ENCODE measurements around the gene GPX4.

Gene GPX4

GRCh38 chr19:1102407-1103131 is 1.2 kb upstream of the GPX4 start:
- DNase-seq (ENCODE audit: low read depth in 3 of 3) = peak in 2 of 3 donors; percentile 46 to 64

GRCh38 chr19:1103132-1103707 is 574 bp upstream of the GPX4 start:
- DNase-seq (ENCODE audit: low read depth in 3 of 3) = no peak

GRCh38 chr19:1104311-1105007 is 665 bp downstream of the GPX4 start:
- peak in 2 of 3 donors; percentile 50 to 68 for DNase-seq (ENCODE audit: low read depth in 3 of 3)

GRCh38 chr19:1105008-1105872 is 1.4 kb downstream of the GPX4 start:
- no peak for DNase-seq (ENCODE audit: low read depth in 3 of 3)

- no peak for DNase-seq (ENCODE audit: low read depth in 3 of 3)
These were observed 2.4 kb downstream of the GPX4 start for GRCh38 chr19:1105873-1106840.

GRCh38 chr19:1106841-1107660 is 3.3 kb downstream of the GPX4 start:
- DNase-seq (ENCODE audit: low read depth in 3 of 3) = no peak

- DNase-seq (ENCODE audit: low read depth in 3 of 3) = no peak
These were observed 4.0 kb downstream of the GPX4 start for GRCh38 chr19:1107661-1108261.

- no peak for DNase-seq (ENCODE audit: low read depth in 3 of 3)
These were observed 4.7 kb downstream of the GPX4 start for GRCh38 chr19:1108291-1109031.

GRCh38 chr19:1109032-1109551 is 5.3 kb downstream of the GPX4 start:
- DNase-seq (ENCODE audit: low read depth in 3 of 3) = no peak

- DNase-seq (ENCODE audit: low read depth in 3 of 3) = no peak
These were observed 6.2 kb downstream of the GPX4 start for GRCh38 chr19:1109697-1110671.

- no peak for DNase-seq (ENCODE audit: low read depth in 3 of 3)
These were observed 7.2 kb downstream of the GPX4 start for GRCh38 chr19:1110809-1111640.

GRCh38 chr19:1111641-1112267 is 8.0 kb downstream of the GPX4 start:
- no peak for DNase-seq (ENCODE audit: low read depth in 3 of 3)

- DNase-seq (ENCODE audit: low read depth in 3 of 3) = no peak
These were observed 8.7 kb downstream of the GPX4 start for GRCh38 chr19:1112268-1113029.

GRCh38 chr19:1113030-1113985 is 9.5 kb downstream of the GPX4 start:
- peak; percentile 61 to 85 (median 62) for DNase-seq (ENCODE audit: low read depth in 3 of 3)
